ENCODE results near the gene CGB1. TPM values are rescaled to one million over a fixed set of nuclear protein-coding genes. Genes with fewer than 3 reads are reported as not detected.
"Not testable (repeated sequence)": the region's sequence is repeated elsewhere in the genome, so short reads cannot be mapped to it uniquely, and the experiment has no call there.

The CGB1 gene
- not detected in 2 replicates for total RNA-seq (2014; rRNA removed)
- polyA plus RNA-seq (2012) = not detected

DNA sequence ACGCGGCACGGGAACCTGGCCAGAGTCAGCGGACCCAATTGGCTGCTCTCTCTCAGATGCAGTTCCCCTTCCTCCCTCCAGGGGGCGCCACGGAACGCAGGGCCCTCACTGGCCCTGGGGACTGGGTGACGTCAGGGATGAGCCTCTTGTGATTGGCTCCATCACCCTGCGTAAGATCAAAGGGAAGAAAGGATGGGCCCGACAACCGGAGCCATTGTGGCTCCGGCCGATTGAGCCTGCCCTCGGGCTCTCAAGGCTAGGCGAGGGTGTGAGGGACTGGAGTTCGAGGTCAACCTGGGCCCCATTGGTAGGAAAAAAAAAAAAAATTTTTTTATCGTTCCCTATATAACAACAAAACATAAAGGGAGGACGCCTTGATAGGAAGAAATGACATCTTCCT lies at the start of gene CGB1:
Gene CGB1, minus strand, starts transcription at position 81 of the 400 bp plus-strand sequence. CDS start 184 bp downstream, outside the sequence.
- not testable (repeated sequence) for DNase-seq (ENCODE audit: low read depth)

- no peak for DNase-seq (ENCODE audit: low read depth)
Observed at GRCh38 chr19:49086296-49086695, 49.6 kb upstream of the CGB1 start.

GRCh38 chr19:49085868-49086232 lies 49.2 kb upstream of the CGB1 start:
- DNase-seq (ENCODE audit: low read depth) = no peak

DNA sequence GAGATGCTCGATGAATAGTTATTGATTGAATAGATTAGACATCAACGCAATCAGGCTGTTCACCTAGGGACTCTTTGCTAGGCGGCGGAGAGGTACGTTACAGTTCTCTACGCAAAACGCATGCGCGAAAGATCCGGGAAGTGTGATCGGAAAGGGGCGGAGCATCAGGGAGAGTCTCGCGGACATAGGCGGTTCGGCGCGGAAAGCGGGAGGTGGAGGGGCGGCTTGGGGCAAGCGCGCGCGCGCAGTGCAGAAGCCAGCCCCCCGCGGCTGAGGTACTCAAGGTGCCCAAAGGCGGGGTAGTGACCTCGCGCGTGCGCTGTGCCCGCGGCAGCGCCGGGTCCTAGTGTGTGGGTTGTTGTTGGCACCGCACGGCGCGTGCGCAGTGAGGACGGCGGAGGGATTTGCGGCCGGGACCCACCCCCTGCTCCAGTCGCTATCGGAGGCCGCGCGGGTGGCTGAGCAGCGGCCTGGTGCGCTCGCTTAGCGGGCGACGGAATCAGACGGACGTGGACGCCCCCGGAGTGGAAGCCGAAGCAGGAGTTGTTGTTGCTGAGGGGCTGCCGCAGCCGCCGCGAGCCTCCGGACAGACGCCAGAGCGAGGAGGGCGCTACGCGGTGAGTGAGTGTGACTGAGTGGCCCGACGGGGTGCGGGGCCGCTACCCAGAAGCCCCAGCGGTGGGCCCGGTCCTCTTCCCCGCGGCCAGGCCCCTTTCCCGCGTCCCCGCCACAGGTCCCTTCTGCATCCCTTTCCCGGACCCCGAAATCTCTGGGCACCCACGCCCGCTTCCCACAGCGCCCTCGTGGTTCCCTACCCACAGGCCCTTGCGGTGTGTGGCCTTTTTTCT lies 48.5 kb upstream of the CGB1 start, which contains the start of gene SNRNP70:
Gene SNRNP70, plus strand, starts transcription at position 432 of the 848 bp plus-strand sequence. CDS start 964 bp downstream, outside the sequence.
- peak; percentile 99 for DNase-seq (ENCODE audit: low read depth)

- no peak for DNase-seq (ENCODE audit: low read depth)
Observed at GRCh38 chr19:49084206-49085019, 47.7 kb upstream of the CGB1 start.

DNA sequence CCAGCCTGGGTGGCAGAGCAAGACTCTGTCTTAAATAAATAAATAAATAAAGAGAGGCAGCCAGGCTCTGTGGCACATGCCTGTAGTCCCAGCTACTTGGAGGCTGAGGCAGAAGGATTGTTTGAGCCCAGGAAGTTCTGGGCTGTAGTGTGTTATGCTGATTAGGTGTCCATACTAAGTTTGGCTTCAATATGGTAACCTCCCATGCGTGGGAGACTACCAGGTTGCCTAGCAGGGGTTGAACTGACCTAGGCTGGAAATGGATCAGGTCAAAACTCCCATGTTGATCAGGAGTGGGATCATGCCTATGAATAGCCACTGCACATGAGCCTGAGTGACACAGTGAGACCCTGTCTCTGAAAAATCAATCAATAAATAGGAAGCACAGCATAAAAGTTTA lies 44.6 kb upstream of the CGB1 start:
- DNase-seq (ENCODE audit: low read depth) = no peak

DNA sequence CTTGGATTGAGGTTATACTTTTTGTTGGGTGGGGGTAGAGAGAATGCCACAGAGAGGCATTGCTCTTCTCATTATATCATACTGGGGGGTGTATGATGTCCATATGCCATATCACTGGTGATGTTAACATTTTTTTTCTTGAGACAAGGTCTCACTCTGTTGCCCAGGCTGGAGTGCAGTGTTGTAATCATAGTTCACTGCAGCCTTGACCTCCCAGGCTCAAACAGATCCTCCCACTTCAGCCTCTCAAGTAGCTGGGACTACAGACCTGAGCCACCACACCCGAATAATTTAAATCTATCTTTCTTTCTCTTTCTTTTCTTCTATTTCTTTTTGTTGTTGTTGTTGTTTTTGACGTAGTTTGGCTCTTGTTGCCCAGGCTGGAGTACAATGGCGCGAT lies 43.7 kb upstream of the CGB1 start:
- DNase-seq (ENCODE audit: low read depth) = no peak

DNA sequence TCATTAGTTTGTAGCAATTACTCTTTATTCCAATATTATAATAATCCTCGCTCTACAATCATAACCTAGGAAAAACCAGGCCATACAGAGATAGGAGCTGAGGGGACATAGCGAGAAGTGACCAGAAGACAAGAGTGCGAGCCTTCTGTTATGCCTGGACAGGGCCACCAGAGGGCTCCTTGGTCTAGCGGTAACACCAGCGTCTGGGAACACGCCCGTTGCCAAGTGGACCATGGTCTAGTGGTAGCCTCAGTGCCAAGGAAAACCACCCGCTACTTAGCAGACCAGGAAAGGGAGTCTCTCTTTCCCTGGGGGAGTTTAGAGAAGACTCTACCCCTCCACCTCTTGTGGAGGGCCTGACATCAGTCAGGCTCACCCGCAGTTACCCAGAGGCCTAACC lies 38.2 kb upstream of the CGB1 start:
- peak; percentile 51 for DNase-seq (ENCODE audit: low read depth)

DNA sequence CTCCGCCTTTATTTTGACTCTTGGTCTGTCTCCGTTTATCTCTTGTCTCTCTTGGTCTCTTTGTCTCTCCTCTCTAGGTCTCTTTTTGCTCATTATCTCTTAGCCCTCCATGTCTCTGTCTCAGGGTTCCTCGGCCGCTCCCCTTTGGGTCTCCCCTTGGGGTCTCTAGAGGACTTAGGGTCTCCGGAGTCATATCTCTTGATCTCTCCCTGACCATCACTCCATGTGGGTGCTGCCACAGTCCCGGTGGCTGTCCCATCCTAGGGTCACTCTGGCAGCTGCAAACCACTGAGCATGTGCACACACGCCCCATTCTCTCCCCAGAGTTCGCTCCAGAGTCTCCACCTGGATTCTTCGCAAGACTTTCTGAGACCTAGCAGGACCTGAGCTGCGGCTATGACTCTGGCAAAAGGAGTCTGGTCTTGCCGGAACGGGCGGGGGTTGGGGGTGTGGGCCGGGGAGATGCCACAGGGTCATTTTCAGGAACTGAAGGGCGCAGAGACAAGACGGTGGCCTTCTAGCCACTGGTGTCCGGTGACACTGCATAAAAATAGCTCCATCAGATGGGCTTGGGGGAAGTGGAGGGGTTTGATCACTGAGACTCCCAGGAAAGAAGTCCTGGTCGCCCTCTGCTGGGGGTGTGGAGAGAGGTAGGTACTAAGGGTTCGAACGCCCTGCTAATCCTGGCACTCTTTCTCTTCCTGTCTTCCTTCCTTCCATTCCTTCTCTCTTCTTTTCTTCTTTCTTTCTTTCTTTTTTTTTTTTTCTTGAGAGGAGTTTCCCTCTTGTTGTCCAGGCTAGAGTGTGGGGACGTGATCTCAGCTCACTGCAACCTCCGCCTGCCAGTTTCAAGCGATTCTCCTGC lies 37.1 kb upstream of the CGB1 start:
- no peak for DNase-seq (ENCODE audit: low read depth)

DNA sequence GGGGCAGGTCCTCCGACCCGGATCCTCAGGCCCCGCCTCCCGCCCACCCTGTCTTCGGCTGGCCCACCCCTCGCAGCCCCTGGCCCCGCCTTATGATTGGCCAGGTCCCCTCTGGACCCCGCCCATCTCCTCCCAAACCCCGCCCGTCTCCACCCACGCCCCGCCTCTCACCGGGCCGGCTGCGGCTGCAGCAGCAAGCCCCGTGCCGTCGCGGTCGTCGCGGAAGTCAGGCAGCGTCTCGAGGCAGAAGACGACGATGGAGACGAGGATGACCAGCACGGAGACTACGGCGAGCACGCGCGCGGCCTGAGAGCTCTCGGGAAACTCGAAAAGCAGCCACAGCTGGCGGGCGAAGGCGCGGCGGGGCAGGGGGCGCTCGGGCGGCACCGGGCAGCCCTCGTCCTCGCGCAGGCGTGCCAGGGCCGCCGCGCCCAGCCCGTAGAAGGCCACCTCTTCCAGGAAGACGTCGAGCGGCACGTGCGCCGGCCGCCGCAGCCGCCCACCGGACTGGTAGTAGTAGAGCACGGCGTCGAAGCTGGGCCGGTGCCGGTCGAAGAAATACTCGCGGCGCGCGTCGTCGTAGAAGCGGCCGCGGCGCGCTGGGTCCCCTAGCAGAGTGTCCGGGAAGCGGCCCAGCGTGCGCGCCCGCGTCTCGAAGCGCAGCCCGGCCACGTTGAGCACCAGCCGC lies 35.3 kb upstream of the CGB1 start:
- no peak for DNase-seq (ENCODE audit: low read depth)

DNA sequence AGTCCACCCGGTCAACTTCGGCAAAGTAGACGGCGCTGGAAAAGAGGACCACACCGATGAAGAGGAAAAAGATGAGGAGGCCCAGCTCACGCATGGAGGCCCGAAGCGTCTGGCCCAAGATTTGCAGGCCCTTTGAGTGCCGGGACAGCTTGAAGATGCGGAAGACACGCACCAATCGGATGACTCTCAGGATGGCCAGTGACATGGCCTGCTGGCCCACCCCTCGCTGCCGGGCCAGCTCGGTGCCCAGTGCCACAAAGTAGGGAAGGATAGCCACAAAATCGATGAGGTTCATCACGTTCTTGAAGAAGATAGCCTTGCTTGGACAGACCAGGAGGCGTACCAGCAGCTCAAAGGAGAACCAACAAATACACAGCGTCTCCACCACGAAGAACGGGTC lies 33.7 kb upstream of the CGB1 start:
- no peak for DNase-seq (ENCODE audit: low read depth)

GRCh38 chr19:49069026-49069425 lies 32.3 kb upstream of the CGB1 start:
- no peak for DNase-seq (ENCODE audit: low read depth)

- no peak for DNase-seq (ENCODE audit: low read depth)
Observed at GRCh38 chr19:49067554-49067953, 30.9 kb upstream of the CGB1 start.

DNA sequence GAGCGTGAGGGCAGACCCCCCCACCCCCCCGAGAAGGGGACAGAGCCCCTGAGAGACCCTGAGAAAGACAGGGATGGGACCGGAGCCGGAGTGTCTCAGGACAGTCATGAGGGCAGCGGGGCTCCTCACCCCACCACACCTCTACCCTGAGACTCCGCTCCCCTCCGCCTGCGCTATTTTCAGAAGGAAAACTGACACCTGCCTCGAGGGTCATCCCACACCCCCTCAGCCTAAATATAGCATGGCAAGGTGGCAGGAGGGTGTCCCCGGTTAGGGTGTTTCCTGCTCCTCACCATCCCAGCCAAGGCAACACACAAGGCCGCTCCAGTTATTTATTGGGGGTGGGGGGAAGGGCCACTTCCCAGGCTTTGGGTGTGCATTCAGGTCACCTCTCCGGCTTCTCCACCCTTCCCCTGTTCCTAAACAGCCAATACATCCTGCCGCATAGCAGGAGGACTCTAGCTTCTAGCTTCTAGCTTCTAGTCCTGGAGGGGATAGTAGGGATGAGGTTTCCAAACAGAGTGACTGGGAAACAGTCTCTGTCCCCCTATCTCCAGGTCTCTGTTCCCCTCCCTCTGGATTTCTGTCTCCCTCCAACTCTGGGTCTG lies 29.3 kb upstream of the CGB1 start:
- DNase-seq (ENCODE audit: low read depth) = no peak

DNA sequence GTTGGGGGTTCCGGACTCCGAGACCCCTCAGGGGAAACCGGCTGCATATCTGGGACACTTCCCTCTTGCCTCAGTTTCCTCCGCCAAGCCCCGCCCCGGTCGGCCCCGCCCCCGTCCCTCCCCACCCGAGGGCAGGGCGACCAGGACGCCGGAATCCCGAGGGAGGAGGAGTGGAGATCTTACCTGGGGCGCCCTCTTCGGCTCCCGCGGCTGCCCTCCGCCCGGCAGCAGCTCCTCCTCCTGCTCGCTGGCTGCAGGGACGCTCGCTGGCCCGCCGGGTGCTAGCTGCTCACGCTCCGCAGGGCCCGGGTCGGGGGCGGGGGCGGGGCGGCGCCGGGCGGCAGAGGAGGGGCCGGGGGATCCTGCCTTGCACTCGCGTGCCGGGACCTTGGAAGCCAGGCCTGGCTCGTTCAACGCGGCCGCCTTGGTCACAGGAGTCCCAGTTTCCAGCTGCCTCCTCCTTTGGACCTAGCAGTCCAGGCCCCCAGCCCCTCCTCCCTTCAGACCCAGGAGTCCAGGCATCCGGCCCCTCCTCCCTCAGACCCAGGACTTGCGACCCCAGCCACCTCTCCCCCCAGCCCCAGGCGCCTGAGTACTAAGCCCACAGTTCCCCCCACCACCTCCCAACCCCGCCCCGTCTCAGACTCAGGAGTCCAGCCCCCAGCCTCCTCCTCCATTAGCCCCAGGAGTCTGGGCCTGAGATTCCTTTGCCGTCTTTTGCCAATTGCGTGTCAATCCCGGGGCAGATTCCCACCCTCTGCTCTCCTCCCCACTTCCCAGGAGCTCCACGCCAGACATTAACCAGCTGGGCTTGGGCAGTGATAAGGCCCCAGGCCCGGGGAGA lies 28.3 kb upstream of the CGB1 start, which contains the start of gene NTF4:
Gene NTF4, minus strand, starts transcription at position 51 of the 844 bp plus-strand sequence. CDS start 2,821 bp downstream, outside the sequence.
- no peak for DNase-seq (ENCODE audit: low read depth)

GRCh38 chr19:49064029-49064629 lies 27.4 kb upstream of the CGB1 start:
- DNase-seq (ENCODE audit: low read depth) = no peak

GRCh38 chr19:49061445-49061844 lies 24.8 kb upstream of the CGB1 start:
- DNase-seq (ENCODE audit: low read depth) = no peak

- DNase-seq (ENCODE audit: low read depth) = no peak
Observed at GRCh38 chr19:49061000-49061399, 24.3 kb upstream of the CGB1 start.

- no peak for DNase-seq (ENCODE audit: low read depth)
Observed at GRCh38 chr19:49059053-49059452, 22.4 kb upstream of the CGB1 start.
